Astrocyte (in vitro differentiated cells and primary cell): ENCODE results near the gene TXLNB.

Experiments
- EZH2 ChIP-seq: IDR thresholded peaks from 2 replicates; pipeline ENCODE4 v1.6.1; 2012; ENCODE audit warnings: mild to moderate bottlenecking, low read length, inconsistent platforms; ENCODE audit not compliant: insufficient read depth
- TF ChIP-seq, protein P1 (sequence below): IDR thresholded peaks from 2 replicates; pipeline ENCODE4 v1.5.1; 2011; ENCODE audit warnings: low read depth, mild to moderate bottlenecking, inconsistent platforms, low read length, moderate library complexity; ENCODE audit not compliant: insufficient read depth

DNA sequence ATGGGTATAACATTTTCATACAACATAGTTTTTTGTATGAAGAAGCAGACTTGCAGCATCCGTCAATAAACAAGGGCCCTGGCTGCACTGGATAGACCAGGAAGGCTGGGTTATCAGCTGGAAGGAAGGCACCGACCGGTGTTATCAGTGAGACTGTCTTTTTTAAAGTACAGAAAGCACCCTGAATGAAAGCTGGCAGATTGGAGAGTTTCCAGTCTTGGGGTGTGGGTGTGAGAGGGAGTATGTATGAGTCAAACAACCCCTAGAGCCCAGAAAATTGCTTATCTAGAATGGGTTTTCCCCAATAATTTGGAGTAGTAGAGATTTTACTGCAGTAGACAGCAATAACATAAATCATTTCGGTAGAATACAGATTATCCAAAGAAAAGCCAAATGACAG lies 42.4 kb downstream of the TXLNB start:
- TF ChIP-seq, protein P1, sequence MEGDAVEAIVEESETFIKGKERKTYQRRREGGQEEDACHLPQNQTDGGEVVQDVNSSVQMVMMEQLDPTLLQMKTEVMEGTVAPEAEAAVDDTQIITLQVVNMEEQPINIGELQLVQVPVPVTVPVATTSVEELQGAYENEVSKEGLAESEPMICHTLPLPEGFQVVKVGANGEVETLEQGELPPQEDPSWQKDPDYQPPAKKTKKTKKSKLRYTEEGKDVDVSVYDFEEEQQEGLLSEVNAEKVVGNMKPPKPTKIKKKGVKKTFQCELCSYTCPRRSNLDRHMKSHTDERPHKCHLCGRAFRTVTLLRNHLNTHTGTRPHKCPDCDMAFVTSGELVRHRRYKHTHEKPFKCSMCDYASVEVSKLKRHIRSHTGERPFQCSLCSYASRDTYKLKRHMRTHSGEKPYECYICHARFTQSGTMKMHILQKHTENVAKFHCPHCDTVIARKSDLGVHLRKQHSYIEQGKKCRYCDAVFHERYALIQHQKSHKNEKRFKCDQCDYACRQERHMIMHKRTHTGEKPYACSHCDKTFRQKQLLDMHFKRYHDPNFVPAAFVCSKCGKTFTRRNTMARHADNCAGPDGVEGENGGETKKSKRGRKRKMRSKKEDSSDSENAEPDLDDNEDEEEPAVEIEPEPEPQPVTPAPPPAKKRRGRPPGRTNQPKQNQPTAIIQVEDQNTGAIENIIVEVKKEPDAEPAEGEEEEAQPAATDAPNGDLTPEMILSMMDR: no peak
- no peak for TF ChIP-seq EZH2
